H1 (cell line): ENCODE results near the gene LRRTM4.

ENCODE experiments used
- BACH1 ChIP-seq: IDR thresholded peaks from 2 replicates; pipeline ENCODE4 v1.6.1; 2012; ENCODE audit warnings: low read length, improper control_type of control experiment
- EZH2 ChIP-seq: fragments of 200-600 bp; sonication (generic); IDR thresholded peaks from 2 replicates; pipeline ENCODE4 v1.7.1; 2012; ENCODE audit warnings: low read depth, mild to moderate bottlenecking, moderate library complexity, low read length, inconsistent platforms; ENCODE audit not compliant: severe bottlenecking
- HDAC6 ChIP-seq: IDR thresholded peaks from one replicate; pipeline ENCODE4 v1.7.1; 2012; ENCODE audit warnings: low read depth, mild to moderate bottlenecking, inconsistent platforms, low read length, moderate library complexity
- POLR2A ChIP-seq, 2 experiments: IDR thresholded peaks; 1 replicate in 1 of 2; 2 replicates in 1 of 2; pipeline ENCODE4 v1.6.1; 2011; ENCODE audit warnings: low read depth in 2 of 2, low read length in 2 of 2, mild to moderate bottlenecking in 2 of 2; ENCODE audit errors: control extremely low read depth in 1 of 2
- POLR2AphosphoS5 ChIP-seq: IDR thresholded peaks from 2 replicates; pipeline ENCODE4 v1.6.1; 2011; ENCODE audit warnings: low read depth, low read length
- SUZ12 ChIP-seq: fragments of 200-600 bp; sonication (generic); IDR thresholded peaks from 2 replicates; pipeline ENCODE4 v1.6.1; 2012; ENCODE audit warnings: mild to moderate bottlenecking, inconsistent platforms, low read length, moderate library complexity, mixed read lengths
- TAF1 ChIP-seq: IDR thresholded peaks from 2 replicates; pipeline ENCODE4 v1.6.1; 2011; ENCODE audit warnings: mild to moderate bottlenecking, low read depth, low read length
- TCF12 ChIP-seq: IDR thresholded peaks from 2 replicates; pipeline ENCODE4 v1.6.1; 2011; ENCODE audit warnings: low read depth, mild to moderate bottlenecking, low read length
- TF ChIP-seq, protein P1 (sequence below), 3 experiments: IDR thresholded peaks; 1 replicate in 2 of 3; 2 replicates in 1 of 3; pipeline versions ENCODE4 v1.5.1 to v1.6.1; 2011; ENCODE audit warnings: low read length in 3 of 3, mild to moderate bottlenecking in 3 of 3, inconsistent platforms in 2 of 3, low read depth in 1 of 3, moderate library complexity in 1 of 3; ENCODE audit not compliant: insufficient read depth in 1 of 3; ENCODE audit errors: control extremely low read depth in 1 of 3

DNA sequence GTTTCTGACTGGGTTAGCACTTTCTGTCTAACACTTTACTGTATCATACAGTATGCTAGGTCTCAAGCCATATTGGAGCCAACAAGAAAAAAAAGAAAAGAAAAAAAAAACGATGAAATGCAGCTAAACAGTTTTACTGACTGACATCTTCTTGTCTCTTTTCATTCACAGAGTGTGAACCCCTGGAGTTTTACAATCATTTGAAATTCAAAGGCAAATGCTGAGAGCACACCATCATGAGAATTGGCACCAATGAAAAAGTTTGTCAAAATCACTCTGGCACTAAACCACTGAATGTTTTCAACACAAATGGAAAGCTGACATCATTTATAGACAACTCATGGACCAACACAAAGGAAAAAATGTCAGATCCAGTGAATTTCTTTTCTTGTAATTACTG, 513.3 kb downstream of the LRRTM4 start:
- TF ChIP-seq TAF1: no peak
- no peak for TF ChIP-seq POLR2AphosphoS5
- TF ChIP-seq, protein P1, sequence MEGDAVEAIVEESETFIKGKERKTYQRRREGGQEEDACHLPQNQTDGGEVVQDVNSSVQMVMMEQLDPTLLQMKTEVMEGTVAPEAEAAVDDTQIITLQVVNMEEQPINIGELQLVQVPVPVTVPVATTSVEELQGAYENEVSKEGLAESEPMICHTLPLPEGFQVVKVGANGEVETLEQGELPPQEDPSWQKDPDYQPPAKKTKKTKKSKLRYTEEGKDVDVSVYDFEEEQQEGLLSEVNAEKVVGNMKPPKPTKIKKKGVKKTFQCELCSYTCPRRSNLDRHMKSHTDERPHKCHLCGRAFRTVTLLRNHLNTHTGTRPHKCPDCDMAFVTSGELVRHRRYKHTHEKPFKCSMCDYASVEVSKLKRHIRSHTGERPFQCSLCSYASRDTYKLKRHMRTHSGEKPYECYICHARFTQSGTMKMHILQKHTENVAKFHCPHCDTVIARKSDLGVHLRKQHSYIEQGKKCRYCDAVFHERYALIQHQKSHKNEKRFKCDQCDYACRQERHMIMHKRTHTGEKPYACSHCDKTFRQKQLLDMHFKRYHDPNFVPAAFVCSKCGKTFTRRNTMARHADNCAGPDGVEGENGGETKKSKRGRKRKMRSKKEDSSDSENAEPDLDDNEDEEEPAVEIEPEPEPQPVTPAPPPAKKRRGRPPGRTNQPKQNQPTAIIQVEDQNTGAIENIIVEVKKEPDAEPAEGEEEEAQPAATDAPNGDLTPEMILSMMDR (IDR thresholded peaks at IDR 0.05; ENCODE audit: control extremely low read depth in 1 of 3, insufficient read depth in 1 of 3, low read depth in 1 of 3, low read length in 3 of 3): no peak
- TF ChIP-seq BACH1: no peak
- no peak for TF ChIP-seq SUZ12
- TF ChIP-seq EZH2: no peak
- no peak for TF ChIP-seq POLR2A (IDR thresholded peaks at IDR 0.05; ENCODE audit: control extremely low read depth in 1 of 2, low read depth in 2 of 2, low read length in 2 of 2)
- no peak for TF ChIP-seq TCF12
- no peak for TF ChIP-seq HDAC6
